ENCODE measurements around the gene PCGF3.

Gene PCGF3

DNA sequence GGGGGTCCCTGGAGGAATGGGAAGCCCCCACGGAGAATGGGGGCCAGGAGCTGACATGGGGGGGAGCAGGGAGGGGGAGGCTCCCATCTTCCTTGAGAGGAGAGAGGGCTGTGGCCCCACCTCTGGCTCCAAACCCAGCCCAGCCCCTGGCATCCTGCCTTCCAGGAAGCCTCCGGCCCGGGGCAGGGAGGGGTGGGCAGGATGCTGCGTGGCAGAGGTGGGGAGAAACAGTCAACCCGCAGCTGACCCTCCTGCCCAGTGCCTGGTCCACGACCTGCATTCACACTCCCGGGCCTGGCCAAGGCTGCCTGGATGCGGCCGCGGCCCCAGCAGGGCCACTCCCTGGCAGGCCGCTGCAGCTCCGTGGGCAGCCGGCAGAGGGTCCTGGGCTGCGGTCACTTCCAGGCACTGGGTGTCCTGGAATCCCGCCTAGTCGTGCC is 81.2 kb downstream of the PCGF3 start:
- Mint-ChIP-seq H3K9me3 (no peaks in the 10 kb centered on the region), H3K4me3 (no peak overlapping the region), H3K27me3 (peaks cover 64% of the 10 kb centered on the region)

DNA sequence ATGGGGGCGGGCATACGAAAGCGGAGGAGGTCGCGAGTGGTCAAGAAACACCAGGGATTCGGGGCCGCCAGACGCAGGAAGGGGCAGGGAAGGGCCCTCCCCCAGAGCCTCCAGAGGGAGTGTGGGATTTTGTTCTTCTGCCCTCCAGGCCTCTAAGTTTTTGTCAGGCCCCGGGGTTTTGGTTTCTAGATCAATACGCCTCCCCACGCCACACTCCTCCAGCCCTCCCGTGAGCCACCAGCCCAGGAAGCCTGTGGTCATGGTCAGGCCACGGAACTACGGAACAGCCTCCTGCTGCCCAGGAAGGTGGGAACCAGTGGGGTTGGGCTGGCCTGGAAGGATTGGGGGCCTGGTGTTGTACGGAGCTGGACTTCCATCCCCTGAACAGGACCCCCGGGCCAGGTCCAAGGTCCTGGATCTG is 81.9 kb downstream of the PCGF3 start:
- no peak overlapping the region for H3K4me3 Mint-ChIP-seq
- no peak for ATAC-seq
- H3K9me3 Mint-ChIP-seq = no peaks in the 10 kb centered on the region
- peaks cover 68% of the 10 kb centered on the region for H3K27me3 Mint-ChIP-seq
- H3K27ac Mint-ChIP-seq = no peak overlapping the region
- peaks cover 35% of the 10 kb centered on the region for H3K4me1 Mint-ChIP-seq
- H3K36me3 Mint-ChIP-seq = no peaks in the 10 kb centered on the region

More for the DNA sequence above, 81.2 kb downstream of the PCGF3 start:
- Mint-ChIP-seq H3K27ac (no peak overlapping the region), H3K4me1 (peaks cover 38% of the 10 kb centered on the region), H3K36me3 (no peaks in the 10 kb centered on the region)
- ATAC-seq = no peak

DNA sequence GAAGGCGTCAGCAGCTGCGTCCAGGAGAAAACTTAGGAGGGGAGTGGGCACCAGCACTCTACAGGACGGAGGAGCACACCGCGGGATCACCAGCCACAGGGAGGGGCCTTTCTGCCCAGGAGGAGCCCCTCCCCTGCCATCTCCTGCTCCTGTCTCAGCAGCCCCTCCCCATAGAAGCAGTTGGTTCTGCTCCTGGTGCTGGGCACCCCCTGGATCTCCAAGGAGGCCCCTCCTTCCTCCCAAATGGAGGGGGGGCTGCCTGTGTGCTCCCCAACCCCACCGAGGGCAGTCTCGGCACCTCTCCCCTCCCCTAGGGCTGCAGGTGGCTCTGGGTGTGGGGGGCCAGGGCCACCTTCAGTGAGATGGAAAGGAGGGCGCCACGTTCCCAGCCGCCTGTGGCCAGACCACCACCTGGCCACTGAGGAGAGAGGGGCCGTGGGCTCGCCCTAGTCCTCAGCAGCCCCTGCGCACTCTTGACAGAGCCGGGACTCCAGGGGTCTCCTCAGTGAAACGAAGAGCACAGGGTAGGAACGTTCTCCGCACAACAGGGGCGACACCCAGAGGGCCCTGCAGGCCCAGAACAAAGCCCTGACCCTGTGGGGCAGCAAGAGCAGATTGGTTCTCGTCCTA is 82.5 kb downstream of the PCGF3 start:
- no peak for ATAC-seq
- no peaks in the 10 kb centered on the region for H3K36me3 Mint-ChIP-seq
- peaks cover 74% of the 10 kb centered on the region for H3K27me3 Mint-ChIP-seq

DNA sequence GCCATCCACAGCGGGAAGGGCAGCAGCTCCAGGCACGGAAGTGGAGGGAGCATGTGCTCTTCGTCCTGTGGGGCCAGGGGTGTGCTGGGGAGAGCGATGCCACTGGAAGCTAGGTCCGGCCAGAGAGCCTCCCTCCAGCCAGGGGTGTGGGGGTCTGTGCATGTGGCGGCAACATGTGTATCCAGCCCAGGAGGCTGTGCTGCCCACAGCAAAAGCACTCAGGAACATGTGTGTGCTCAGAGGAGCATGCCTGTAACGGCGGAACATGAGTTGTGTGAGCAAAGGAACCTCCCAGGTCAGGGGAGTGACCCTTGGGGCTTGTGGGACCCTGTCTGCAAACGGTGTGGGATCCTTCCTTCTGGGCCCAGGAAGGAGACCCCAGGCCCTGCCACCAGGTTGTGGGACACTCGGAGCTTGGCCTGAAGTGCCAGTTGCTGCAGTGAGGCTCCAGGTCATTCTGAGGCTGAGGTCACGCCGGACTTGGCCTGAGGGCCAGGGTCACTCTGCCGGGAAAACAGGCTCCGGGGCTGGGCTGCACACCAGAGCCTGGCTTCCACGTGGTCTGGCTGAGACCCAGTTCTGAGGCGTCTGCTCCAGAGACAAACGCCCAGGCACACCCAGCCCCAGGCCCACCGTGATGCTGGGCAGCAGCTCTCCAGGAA is 83.1 kb downstream of the PCGF3 start:
- Mint-ChIP-seq H3K9me3 (no peaks in the 10 kb centered on the region), H3K4me1 (peaks cover 38% of the 10 kb centered on the region), H3K4me3 (no peak overlapping the region), H3K27me3 (peaks cover 79% of the 10 kb centered on the region), H3K36me3 (no peaks in the 10 kb centered on the region), H3K27ac (no peak overlapping the region)
- ATAC-seq = no peak

More for the DNA sequence above, 82.5 kb downstream of the PCGF3 start:
- H3K4me3 Mint-ChIP-seq = no peak overlapping the region
- peaks cover 35% of the 10 kb centered on the region for H3K4me1 Mint-ChIP-seq
- no peaks in the 10 kb centered on the region for H3K9me3 Mint-ChIP-seq
- no peak overlapping the region for H3K27ac Mint-ChIP-seq

DNA sequence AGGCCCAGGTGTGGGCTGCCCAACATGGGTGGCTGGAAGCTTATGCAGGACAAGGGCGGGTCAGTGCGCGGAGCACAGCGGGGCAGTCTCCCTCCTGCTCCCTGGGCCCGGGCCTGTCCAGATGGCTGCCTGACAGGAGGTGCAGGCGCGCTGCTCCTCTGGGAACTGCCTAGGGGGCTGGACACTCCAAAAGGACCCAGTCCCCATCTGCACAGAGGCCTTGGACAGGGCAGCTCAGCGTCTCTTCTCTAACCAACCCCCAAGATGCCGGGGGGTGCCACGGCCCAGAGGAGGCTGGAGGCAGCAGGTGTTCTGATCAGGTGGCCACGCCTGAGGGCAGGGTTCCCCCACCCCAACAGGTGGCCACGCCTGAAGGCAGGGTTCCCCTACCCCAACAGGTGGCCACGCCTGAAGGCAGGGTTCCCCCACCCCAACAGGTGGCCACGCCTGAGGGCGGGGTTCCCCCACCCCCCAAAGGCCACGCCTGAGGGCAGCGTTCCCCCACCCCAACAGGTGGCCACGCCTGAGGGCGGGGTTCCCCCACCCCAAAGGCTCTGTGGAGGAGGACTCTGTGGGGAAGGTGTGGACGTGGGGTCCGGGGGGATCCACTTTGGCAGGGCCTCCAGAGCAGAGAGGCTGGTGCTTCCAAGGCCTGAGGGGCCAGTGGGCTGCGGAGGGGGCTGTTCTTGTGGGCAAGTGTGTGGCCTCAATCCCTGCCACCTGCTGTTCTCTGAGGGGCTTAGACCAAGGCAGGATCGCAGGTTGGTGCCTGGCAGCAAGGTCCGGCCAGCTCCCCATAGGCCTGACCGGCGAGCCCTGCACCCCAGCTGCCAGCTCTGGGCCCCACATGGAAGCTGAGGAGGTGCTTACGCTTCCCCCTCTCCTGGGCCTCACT is 84.2 kb downstream of the PCGF3 start:
- H3K36me3 Mint-ChIP-seq = no peaks in the 10 kb centered on the region
- no peak overlapping the region for H3K27ac Mint-ChIP-seq
- peaks cover 41% of the 10 kb centered on the region for H3K4me1 Mint-ChIP-seq
- peaks cover 79% of the 10 kb centered on the region for H3K27me3 Mint-ChIP-seq
- H3K9me3 Mint-ChIP-seq = no peaks in the 10 kb centered on the region
- ATAC-seq = no peak
- no peak overlapping the region for H3K4me3 Mint-ChIP-seq

DNA sequence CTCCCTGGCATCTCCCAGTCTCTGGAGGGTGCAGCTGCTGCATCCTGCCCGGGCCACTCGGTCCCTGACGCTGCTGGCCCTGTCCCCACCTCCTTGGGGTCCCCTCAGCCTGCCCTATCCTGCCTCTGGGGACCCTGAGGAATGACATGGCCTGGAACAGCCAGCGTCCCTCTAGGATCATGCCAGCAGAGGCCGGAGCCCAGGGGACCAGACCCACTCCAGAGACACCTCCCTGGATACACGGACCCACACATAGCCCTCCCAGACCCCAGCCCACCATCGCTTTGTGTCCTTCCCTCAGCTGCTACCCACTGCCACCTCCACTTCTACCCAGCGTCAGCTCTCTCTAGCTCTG is 84.8 kb downstream of the PCGF3 start:
- no peak for ATAC-seq
- H3K4me3 Mint-ChIP-seq = no peak overlapping the region
- H3K9me3 Mint-ChIP-seq = no peaks in the 10 kb centered on the region
- H3K36me3 Mint-ChIP-seq = no peaks in the 10 kb centered on the region
- no peak overlapping the region for H3K27ac Mint-ChIP-seq
- peaks cover 78% of the 10 kb centered on the region for H3K27me3 Mint-ChIP-seq
- H3K4me1 Mint-ChIP-seq = peaks cover 39% of the 10 kb centered on the region

DNA sequence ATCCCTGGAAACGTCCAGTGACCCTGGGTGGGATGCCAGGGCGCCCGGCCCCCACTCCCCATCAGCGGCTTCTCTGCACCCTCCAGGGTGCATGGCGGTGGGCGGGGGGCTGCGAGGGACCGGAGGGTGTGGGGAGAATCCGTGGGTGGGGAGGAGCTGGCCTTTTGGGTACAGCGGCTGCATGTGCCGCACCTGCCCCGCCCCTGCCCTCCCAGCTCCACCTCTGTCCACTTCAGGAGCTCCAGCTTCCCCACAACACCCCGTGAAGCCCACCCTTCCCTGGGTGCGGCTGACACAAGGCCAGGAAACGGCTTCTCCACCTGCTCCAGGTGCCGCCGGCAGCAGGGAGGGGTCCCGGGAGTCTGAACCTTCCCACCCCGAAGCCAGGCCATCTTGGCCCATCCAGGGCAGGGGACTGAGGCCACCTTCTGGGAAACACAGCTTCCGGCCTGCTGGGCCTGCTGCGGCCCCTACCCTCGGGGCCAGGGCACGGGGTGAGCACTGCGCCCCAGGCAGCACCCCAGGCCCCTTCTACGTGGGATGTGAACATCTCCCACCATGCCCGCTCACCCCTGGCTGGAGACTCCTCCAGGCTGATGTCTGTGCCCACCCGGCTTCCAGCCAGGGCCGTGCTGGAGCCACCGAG is 85.7 kb downstream of the PCGF3 start:
- Mint-ChIP-seq H3K27ac (no peak overlapping the region), H3K9me3 (no peaks in the 10 kb centered on the region), H3K36me3 (no peaks in the 10 kb centered on the region), H3K4me3 (no peak overlapping the region), H3K4me1 (peaks cover 36% of the 10 kb centered on the region), H3K27me3 (peaks cover 74% of the 10 kb centered on the region)
- ATAC-seq = no peak

DNA sequence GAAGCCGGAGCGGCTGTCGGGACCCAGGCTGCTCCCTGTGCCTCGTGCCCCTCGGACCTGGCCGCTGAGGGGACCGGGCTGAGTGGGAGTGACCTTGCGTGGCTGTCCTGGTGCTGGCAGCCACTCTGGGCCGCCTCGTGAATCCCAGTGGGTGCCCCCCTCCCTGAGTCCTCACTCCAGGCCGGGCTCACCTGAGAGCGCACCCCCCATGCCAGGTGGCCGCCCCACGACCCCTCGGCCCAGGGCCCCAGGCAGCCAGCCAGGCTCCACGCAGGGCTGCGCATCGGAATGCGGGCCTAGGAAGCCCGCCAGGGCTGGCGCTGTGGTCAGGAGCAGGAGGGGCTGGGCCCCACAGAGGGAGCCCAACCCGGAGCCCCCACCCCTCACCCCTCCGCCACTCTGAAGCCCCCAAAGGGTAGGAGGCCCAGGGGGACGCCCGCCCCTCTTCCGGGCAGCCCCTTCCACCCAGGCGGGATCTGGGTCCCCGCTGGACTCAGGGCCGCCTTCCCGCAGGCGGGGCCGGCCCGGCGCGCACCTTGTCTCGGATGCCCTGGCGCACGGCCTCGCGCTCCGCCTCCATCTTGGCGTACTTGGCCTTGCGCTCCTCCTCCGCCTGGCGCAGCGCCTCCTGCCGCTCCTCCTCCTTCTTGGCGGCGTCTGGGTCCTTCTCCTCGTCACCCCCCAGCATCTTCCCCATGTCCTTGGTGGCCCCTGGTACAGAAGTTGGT is 86.4 kb downstream of the PCGF3 start:
- peak overlapping the region; percentile 58 for H3K4me3 Mint-ChIP-seq
- peaks cover 71% of the 10 kb centered on the region for H3K27me3 Mint-ChIP-seq
- H3K4me1 Mint-ChIP-seq = peaks cover 35% of the 10 kb centered on the region
- ATAC-seq = no peak
- no peak overlapping the region for H3K27ac Mint-ChIP-seq
- no peaks in the 10 kb centered on the region for H3K36me3 Mint-ChIP-seq
- no peaks in the 10 kb centered on the region for H3K9me3 Mint-ChIP-seq

DNA sequence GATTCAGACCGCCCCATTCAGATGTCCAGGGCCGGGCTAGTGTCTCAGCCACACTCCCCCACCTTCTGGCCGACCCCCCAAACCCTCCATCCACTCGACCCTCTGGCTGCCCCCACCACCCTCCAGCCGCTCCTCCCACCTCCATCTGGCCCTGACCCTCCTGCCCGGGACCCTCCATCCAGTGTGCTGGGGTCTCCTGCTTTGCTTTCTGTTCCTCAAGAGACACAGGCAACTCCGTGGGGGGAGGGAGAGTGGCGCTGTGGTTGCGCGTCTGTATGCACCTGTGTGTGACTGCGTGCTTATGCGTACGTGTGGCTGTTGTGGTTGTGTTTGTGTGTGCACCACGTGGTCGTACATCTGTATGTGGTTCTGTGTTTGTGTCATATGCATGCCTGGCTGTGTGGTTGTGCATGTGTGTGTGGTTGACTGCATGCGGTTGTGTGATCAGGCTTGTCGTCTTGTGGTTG is 87.0 kb downstream of the PCGF3 start:
- Mint-ChIP-seq H3K27ac (no peak overlapping the region), H3K9me3 (no peaks in the 10 kb centered on the region), H3K4me1 (peaks cover 29% of the 10 kb centered on the region), H3K4me3 (peak overlapping the region; percentile 58), H3K27me3 (peaks cover 65% of the 10 kb centered on the region), H3K36me3 (no peaks in the 10 kb centered on the region)
- peak; percentile 42 for ATAC-seq

DNA sequence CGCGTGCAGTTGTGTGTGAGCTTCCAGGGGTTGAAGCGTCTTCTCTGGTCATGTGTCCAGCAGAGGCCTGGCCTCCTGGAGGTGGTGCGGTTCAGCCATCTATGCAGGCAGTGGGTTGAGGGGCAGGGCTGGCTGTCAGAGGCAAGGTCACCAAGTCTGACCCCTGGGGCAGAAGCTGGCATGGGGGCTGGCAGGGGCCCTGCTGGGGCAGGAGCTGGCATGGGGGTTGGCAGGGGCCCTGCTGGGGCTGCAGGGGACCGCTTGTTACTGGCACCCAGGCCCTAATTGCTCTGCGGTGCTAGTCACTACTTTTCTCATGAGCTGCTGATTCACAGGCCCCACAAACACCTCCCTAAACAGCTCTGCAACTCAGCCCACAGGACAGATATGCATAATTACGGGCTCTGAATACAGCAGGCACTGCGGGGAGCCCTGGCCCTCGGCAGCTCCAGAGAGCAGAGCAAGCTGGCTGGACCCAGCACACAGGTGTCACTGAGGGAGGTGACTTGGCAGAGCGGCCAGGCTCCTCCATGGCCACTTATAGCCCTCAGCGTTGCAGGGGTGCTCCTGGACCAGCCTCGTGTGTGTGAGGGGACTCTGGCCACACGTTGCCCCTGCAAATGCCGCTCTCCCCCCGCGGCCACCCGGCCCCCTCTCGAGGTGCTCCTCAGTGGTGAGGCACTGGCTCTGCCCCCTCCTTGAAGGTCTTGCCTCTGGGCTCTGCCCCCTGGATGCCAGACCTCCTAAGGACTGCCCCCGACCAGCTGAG is 87.6 kb downstream of the PCGF3 start:
- no peak overlapping the region for H3K27ac Mint-ChIP-seq
- peak overlapping the region; percentile 58 for H3K4me3 Mint-ChIP-seq

DNA sequence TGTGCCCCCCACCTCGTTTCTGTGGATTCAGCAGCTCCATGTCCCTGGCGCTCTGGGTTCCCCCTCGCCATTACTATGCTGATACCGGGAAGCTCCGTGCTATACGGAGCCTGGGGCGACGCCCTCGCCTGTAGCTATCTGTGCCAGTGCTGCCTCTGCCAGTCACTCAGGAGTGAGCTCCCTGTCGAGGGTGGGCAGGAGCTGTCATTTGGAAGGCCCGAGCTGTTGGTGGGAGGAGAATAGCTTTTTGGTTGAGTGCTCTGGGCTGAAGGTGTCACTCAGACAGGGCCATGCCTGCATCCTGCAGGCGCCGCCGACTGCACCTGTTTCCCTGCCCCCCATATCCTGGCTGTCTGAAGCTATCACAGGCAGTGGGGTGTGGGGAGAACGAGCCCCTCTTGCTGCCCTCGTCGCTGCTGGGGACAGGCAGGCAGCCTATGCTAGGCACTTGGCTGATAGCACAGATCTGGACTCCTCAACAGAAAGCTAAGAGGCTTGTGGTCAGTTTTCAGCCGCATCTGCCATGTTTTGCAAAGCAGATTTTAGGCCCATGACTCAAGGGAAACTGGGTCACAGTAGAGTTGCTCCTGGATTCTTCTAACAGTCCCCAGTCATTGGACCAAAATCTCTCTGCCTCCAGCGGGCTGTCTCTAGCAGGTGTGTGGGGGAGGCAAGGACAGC is 88.4 kb downstream of the PCGF3 start:
- Mint-ChIP-seq H3K36me3 (no peaks in the 10 kb centered on the region), H3K27ac (peak overlapping the region; percentile 5), H3K9me3 (no peaks in the 10 kb centered on the region), H3K4me3 (no peak overlapping the region), H3K27me3 (peaks cover 51% of the 10 kb centered on the region), H3K4me1 (peaks cover 34% of the 10 kb centered on the region)
- no peak for ATAC-seq

More for the DNA sequence above, 87.6 kb downstream of the PCGF3 start:
- Mint-ChIP-seq H3K36me3 (no peaks in the 10 kb centered on the region), H3K27me3 (peaks cover 59% of the 10 kb centered on the region), H3K9me3 (no peaks in the 10 kb centered on the region), H3K4me1 (peaks cover 29% of the 10 kb centered on the region)
- no peak for ATAC-seq

DNA sequence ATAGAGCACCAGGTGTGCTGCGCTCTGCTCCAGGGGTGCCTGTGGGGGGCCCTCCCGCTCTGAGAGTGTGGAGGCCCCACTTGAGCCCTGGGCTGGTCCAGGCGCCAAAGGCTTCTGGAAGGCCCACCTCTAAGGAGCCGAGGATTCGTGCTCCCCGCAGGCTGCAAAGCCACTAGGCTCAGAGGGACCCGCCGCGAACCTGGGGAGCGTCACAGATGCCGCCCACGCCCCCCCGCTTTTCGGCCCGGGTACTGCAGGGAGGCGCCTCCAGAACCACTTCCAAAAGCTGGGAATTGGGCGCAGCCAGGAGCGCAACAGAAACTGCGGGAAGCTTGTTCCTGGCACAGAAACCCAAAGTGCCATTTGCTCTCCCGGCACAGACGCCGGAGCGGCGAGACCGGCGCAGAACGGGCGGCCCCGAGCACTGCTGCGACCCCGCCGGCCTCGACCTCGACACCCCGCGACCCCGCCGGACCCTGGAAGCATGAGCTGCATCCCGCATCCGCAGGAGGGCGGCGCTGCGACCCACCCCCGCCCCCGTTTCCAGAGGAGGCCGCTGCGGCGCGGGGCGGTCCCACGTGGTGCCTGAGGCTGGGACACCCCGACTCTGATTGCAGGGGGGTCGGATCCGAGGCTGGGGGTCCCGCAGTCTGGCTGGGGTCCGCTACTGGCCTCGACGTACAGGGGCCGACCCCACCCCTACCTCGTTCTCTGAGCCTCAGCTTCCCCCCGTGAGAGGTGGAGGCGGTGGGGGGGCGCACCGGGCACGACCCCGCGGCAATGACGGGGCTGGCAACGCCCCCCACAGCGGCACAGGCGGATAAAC is 89.5 kb downstream of the PCGF3 start:
- H3K36me3 Mint-ChIP-seq = no peaks in the 10 kb centered on the region
- no peak for ATAC-seq
- no peaks in the 10 kb centered on the region for H3K9me3 Mint-ChIP-seq
- peak overlapping the region; percentile 5 for H3K27ac Mint-ChIP-seq
- H3K27me3 Mint-ChIP-seq = peaks cover 45% of the 10 kb centered on the region
- peak overlapping the region; percentile 67 for H3K4me3 Mint-ChIP-seq
- H3K4me1 Mint-ChIP-seq = peaks cover 37% of the 10 kb centered on the region

DNA sequence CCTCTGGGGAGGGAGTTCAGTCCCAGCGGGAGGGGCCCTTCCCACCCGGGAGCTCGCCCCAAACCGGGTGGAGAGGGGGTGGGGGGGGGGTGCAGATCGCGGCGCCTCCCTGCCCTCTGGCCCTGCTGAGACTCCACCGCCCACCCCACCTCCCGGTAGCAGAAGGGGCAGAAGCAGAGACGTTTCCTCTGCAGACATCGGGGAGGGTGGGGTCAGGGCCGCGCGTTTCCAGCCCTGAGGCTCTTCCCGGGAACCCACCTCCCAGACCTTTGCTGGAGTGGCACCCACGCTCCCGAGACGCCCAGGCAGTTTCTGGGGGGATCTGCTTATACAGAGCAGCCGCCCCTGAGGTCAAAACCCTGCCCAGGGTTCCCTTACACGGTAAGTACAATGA is 90.1 kb downstream of the PCGF3 start:
- Mint-ChIP-seq H3K27me3 (peaks cover 39% of the 10 kb centered on the region), H3K4me3 (no peak overlapping the region), H3K36me3 (no peaks in the 10 kb centered on the region), H3K27ac (no peak overlapping the region), H3K4me1 (peaks cover 37% of the 10 kb centered on the region), H3K9me3 (no peaks in the 10 kb centered on the region)
- no peak for ATAC-seq

Data from stimulated activated memory B cell treated with anti-CD40 and anti-IgM and Interleukin-4, amounts not matched to agents 10 μg/mL and 1 μg/mL and 100 μg/mL, for 72 hours (primary cell).